Measurements from ENCODE around the gene RSPH6A.
A peak's percentile ranks its signal among the peaks of the same experiment; 100 is the strongest.

RSPH6A gene

DNA sequence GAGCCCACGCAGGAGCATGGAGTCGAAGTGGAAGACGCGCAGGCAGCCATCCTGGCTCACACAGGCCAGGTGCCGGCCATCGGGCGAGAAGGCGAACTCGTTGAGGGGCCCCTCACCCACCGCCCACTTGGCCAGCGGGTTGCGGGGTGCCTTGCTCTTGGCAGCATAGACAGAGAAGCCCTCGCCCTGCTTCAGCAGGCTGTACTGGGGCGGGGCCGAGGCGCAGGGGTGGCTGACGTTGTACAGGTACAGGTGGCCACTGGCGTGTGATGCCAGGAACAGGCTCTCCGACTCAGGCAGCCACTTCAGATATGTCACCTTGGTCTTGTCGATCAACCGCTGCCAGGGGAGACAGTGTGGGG lies 28.6 kb downstream of the RSPH6A start:
- DNase-seq (ENCODE audit: low read depth) = no peak
- no peak overlapping the region for H3K4me3 ChIP-seq (ENCODE audit: low read length)
- TF ChIP-seq, protein P1, sequence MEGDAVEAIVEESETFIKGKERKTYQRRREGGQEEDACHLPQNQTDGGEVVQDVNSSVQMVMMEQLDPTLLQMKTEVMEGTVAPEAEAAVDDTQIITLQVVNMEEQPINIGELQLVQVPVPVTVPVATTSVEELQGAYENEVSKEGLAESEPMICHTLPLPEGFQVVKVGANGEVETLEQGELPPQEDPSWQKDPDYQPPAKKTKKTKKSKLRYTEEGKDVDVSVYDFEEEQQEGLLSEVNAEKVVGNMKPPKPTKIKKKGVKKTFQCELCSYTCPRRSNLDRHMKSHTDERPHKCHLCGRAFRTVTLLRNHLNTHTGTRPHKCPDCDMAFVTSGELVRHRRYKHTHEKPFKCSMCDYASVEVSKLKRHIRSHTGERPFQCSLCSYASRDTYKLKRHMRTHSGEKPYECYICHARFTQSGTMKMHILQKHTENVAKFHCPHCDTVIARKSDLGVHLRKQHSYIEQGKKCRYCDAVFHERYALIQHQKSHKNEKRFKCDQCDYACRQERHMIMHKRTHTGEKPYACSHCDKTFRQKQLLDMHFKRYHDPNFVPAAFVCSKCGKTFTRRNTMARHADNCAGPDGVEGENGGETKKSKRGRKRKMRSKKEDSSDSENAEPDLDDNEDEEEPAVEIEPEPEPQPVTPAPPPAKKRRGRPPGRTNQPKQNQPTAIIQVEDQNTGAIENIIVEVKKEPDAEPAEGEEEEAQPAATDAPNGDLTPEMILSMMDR (conservative IDR thresholded peaks at IDR 0.05; ENCODE audit: low read length) = no peak

DNA sequence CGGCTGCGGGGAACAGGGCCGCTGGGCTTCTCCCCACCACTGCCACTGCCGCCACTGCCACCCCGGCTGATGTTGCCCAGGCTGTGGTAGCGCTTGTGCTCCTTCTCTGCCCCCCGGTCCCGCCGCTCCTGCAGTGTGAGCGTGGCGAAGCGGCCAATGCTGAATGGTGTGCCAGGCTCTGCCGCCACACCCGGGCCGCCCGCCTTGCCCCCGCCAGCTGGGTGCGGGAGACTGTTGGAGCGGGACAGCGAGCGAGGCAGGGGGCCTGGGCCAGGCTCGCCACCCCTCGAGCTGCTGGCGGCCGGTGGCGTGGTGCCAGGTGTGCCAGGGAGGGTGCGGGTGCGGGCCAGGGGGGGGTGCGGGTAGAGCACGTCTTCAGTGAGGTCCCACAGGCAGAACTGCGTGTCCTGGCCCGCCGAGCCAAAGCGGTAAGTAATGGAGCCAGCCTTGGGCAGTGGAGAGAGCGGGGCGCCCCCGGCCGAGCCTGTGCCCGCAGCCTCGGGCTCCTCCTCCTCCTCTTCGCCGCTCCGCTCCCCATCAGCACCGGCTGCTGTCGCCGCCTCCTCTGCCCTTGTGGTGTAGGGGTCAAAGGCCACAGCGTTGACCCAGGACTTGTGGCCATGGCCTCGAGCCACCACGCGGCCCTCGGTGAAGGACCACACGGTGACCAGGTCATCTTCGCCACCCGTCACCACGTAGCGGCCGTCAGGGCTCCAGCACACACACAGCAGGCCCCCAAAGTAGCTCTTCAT lies 29.2 kb downstream of the RSPH6A start:
- DNase-seq (ENCODE audit: low read depth) = no peak
- no peak overlapping the region for H3K4me3 ChIP-seq (ENCODE audit: low read length)
- TF ChIP-seq, protein P1 (conservative IDR thresholded peaks at IDR 0.05; ENCODE audit: low read length) = no peak

DNA sequence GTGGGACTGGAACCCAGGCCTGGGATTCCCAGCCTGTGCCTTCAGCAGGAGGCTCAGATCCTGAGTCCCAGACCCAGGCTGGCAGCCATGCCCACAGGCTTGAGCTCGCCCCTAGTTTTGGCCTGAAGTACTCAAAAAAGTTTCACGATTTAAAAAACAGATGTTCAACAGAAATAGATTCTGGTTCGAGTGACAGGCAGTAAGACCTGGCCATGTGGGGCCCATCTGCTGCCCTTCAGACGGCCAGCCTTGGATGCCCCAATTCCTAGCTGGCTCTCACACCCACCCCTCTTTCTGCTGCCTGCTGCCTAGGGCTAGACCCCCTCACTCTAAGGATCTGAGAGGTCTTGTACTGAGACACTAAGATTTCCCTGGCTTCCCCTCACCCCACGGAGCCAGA lies 30.0 kb downstream of the RSPH6A start:
- TF ChIP-seq, protein P1 (conservative IDR thresholded peaks at IDR 0.05; ENCODE audit: low read length) = no peak
- no peak overlapping the region for H3K4me3 ChIP-seq (ENCODE audit: low read length)
- DNase-seq (ENCODE audit: low read depth) = no peak

DNA sequence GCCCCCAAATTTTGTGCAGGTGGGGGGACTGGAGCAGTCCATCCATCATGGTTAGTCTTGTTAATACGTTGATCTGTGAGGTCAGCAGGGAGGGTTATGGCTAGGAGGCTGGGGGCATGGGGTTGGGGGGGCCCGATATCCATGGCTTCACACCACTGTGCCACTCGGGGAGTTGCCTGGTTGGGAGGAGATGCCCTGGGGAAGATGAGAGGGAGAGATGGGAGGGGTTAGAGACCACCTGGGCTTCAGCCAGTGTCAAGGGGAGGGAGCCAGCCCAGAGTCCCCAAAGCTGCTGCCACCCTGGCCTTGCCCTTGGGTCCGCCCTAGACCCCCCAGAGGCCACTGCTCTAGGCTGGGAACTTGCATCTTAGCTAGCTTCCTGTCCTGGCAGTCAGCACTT lies 31.0 kb downstream of the RSPH6A start:
- TF ChIP-seq, protein P1 (conservative IDR thresholded peaks at IDR 0.05; ENCODE audit: low read length) = no peak
- DNase-seq (ENCODE audit: low read depth) = no peak

DNA sequence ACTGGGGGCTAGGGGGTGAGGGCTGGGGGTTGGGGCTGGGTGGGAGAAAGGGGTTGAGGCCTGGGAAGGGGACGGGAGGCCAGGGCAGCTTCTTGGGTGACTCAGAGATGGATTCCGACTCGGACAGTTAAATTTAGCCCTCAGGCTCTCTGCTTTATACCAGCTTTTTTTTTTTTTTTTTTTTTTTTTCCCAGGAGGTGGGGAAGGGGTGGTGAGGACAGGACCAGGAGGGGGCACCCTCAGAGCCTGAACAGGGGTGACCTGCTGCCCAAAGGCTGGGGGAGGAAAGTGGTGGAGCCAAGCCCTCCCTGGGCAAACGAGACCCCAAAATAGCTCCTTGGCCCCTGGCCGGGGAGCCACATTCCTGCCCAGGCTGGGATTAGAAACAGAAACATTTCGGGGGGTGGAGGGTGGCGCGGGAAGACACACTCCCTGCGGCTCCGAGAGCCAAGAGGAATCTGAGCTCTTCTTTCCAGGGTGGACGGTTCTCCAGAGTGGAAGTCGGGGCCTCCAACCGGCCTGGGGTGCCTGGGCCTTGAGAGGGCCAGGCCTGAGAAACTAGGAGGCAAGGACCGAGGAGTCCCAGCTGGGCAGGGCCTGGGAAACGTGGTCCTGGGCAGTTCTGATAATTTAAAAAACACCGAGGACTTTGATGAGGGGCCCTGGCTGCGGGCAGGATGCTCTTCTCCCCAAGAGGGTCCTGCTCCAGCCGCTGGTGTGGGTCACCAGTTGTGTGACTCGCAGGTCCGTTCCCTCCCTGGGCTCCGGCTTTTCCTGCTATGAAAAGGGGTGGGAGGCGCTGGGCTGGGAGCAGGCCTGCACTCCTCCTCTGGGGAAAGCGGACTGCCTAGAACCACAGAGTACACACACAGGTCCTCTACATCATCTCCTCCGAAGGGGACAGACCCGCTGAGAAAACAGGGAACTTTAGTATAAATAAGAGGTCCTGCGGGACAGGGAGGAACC lies 32.0 kb downstream of the RSPH6A start:
- DNase-seq (ENCODE audit: low read depth) = peak; percentile 78

More for the DNA sequence above, 31.0 kb downstream of the RSPH6A start:
- H3K4me3 ChIP-seq (ENCODE audit: low read length) = no peak overlapping the region

DNA sequence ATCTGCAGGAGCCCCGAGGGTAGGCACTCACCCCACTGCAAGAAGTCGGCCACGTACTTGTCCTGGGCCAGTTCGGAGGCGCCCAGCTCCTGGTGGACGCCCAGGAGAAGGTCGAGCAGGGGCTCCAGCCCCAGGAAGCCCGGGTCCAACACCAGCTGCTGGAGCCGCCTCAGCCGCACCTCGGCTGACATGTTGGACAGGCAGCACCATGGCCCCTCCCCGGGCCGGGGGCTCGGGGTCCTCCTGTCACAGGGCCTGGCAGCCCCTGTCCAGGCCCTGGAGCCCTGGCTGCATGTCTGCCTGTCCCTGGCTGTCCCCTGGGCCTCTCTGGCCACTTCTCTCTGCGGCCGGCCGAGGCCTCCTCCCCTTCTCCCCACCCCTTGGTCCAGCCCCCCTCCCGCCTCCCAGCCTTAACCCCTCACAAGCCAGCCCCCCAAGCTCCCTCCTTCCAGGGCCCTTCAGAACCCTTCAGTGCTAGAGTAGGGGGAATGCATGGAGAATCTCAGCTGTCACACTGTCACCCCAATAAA lies 32.9 kb downstream of the RSPH6A start, which contains the start of gene DMPK:
TSS of gene DMPK (minus strand) at position 329 of the 530 bp plus-strand sequence. CDS start at position 191, 138 bp downstream.
- DNase-seq (ENCODE audit: low read depth) = no peak
- H3K4me3 ChIP-seq (ENCODE audit: low read length) = peak within 1 kb of the TSS; percentile 77
- TF ChIP-seq, protein P1 (conservative IDR thresholded peaks at IDR 0.05; ENCODE audit: low read length) = no peak

More for the DNA sequence above, 32.0 kb downstream of the RSPH6A start:
- TF ChIP-seq, protein P1 (conservative IDR thresholded peaks at IDR 0.05; ENCODE audit: low read length) = no peak
- H3K4me3 ChIP-seq (ENCODE audit: low read length) = peak overlapping the region; percentile 77

Data from AG10803 (cell line).